ENCODE data around the gene PELI1.

Gene PELI1

DNA sequence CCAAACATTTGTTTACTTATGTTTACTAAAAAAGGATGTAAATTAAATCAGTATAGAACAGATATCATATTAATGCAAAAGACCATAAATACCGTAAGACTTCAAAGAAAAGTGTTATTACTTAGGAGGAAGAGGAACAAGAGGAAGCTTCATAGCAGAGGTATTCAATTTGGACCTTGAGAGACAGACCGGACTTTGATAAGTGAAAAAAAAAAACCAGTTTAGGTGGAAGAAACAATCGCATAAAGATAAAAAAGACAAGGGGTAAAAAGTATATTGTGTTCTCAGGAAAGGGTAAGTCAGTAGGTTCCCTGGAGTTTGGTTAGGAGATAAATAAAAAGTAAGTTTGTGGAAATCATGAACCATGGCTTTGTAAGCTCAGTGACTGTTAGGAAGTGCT is 17.6 kb downstream of the PELI1 start:
- H3K4me3 ChIP-seq (ENCODE audit: low read depth, low read length): no peak overlapping the region
- H3K9me3 ChIP-seq (ENCODE audit: control insufficient read depth, insufficient read depth, low read depth, low read length): no peaks in the 10 kb centered on the region
- ChIA-PET POLR2A (no interaction called here), CTCF (interaction anchor here (0.6 kb wide), 1 partner anchor 9 kb away, joined by 3 read pairs; no protein-coding TSS in a partner anchor)
- TF ChIP-seq ZNF654 (tag by site-specific recombination; IDR thresholded peaks at IDR 0.05; ENCODE audit: low read depth) (no peak), BCL11A (tag by site-specific recombination; IDR thresholded peaks at IDR 0.05; ENCODE audit: low read depth) (no peak), GLIS2 (tag by site-specific recombination; IDR thresholded peaks at IDR 0.05) (no peak), FEZF1 (tag by site-specific recombination; IDR thresholded peaks at IDR 0.05) (no peak), BCL11B (tag by site-specific recombination; IDR thresholded peaks at IDR 0.05; ENCODE audit: low read depth) (no peak), ZFP41 (tag by site-specific recombination; IDR thresholded peaks at IDR 0.05; ENCODE audit: borderline replicate concordance) (no peak), ZNF544 (tag by site-specific recombination; IDR thresholded peaks at IDR 0.05) (no peak), ZNF174 (tag by site-specific recombination; IDR thresholded peaks at IDR 0.05) (no peak), ZNF843 (tag by site-specific recombination; IDR thresholded peaks at IDR 0.05) (no peak), ZNF155 (tag by site-specific recombination; IDR thresholded peaks at IDR 0.05) (no peak), ZBTB48 (tag by site-specific recombination; IDR thresholded peaks at IDR 0.05) (no peak)
- TF ChIP-seq, protein P1, sequence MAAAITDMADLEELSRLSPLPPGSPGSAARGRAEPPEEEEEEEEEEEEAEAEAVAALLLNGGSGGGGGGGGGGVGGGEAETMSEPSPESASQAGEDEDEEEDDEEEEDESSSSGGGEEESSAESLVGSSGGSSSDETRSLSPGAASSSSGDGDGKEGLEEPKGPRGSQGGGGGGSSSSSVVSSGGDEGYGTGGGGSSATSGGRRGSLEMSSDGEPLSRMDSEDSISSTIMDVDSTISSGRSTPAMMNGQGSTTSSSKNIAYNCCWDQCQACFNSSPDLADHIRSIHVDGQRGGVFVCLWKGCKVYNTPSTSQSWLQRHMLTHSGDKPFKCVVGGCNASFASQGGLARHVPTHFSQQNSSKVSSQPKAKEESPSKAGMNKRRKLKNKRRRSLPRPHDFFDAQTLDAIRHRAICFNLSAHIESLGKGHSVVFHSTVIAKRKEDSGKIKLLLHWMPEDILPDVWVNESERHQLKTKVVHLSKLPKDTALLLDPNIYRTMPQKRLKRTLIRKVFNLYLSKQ (tag by site-specific recombination; IDR thresholded peaks at IDR 0.05; ENCODE audit: borderline replicate concordance): no peak
- H3K36me3 ChIP-seq (ENCODE audit: control insufficient read depth in 2 of 2, insufficient read depth in 1 of 2, low read length in 2 of 2): no peaks in the 10 kb centered on the region
- no peak overlapping the region for H3K27ac ChIP-seq (ENCODE audit: extremely low read depth, low read depth, low read length)
- H3K4me1 ChIP-seq (ENCODE audit: control insufficient read depth, insufficient read depth, low read length): no peaks in the 10 kb centered on the region; the same call in 1 of the 2 replicates

DNA sequence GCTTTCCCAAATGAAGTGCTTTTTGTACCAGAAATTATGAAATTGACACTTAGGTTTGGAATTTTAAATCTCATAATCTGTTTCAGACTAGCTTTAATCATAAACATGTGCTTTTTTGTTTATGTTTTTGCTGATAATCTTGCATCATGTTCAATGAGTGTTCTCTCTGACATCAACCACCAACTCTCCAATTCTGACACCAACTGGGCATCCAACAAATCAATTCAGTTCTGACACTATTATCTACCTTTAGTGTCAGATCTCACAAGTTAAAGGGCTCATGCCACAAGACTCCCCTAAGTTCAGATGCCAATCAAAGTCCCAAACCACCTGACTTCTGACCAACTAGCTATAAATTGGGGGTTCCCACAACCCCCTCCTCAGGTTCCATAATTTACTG is 19.6 kb downstream of the PELI1 start:
- TF ChIP-seq, protein P2, sequence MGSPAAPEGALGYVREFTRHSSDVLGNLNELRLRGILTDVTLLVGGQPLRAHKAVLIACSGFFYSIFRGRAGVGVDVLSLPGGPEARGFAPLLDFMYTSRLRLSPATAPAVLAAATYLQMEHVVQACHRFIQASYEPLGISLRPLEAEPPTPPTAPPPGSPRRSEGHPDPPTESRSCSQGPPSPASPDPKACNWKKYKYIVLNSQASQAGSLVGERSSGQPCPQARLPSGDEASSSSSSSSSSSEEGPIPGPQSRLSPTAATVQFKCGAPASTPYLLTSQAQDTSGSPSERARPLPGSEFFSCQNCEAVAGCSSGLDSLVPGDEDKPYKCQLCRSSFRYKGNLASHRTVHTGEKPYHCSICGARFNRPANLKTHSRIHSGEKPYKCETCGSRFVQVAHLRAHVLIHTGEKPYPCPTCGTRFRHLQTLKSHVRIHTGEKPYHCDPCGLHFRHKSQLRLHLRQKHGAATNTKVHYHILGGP (tag by site-specific recombination; IDR thresholded peaks at IDR 0.05): no peak
- TF ChIP-seq GFI1B (tag by site-specific recombination; IDR thresholded peaks at IDR 0.05): no peak
- Histone ChIP-seq H3K9me3 (ENCODE audit: control insufficient read depth, insufficient read depth, low read depth, low read length) (no peaks in the 10 kb centered on the region), H3K27ac (ENCODE audit: extremely low read depth, low read depth, low read length) (no peak overlapping the region), H3K36me3 (ENCODE audit: control insufficient read depth in 2 of 2, insufficient read depth in 1 of 2, low read length in 2 of 2) (no peaks in the 10 kb centered on the region), H3K4me3 (ENCODE audit: low read depth, low read length) (no peak overlapping the region), H3K4me1 (ENCODE audit: control insufficient read depth, insufficient read depth, low read length) (peaks cover 10% of the 10 kb centered on the region)
- POLR2A ChIA-PET: interaction anchor here (0.9 kb wide), 1 partner anchor 10 kb away, joined by 3 read pairs; no protein-coding TSS in a partner anchor
- CTCF ChIA-PET: interaction anchor here (0.6 to 0.8 kb wide), 3 partner anchors 19 to 207 kb away, joined by 3 read pairs; no protein-coding TSS in a partner anchor

DNA sequence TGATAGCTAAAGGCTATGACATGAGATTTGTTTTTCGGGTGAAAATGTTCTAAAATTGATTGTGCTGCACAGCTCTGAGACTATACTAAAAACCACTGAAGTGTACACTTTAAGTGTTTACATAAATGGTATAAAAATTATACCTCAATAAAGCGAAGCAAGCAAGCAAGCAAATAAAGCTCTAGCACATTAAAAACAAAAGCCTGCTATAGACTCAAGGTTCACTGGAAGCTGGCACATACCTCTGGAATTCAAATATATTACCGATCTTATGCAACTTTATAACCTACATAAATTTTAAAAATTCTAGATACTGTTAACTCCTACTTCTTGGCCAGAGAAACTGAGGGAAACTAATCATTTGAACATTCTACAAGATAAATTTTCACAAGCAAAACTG is 20.1 kb downstream of the PELI1 start:
- Histone ChIP-seq H3K9me3 (ENCODE audit: control insufficient read depth, insufficient read depth, low read depth, low read length) (no peaks in the 10 kb centered on the region), H3K36me3 (ENCODE audit: control insufficient read depth in 2 of 2, insufficient read depth in 1 of 2, low read length in 2 of 2) (no peaks in the 10 kb centered on the region), H3K27ac (ENCODE audit: extremely low read depth, low read depth, low read length) (no peak overlapping the region), H3K4me3 (ENCODE audit: low read depth, low read length) (no peak overlapping the region), H3K4me1 (ENCODE audit: control insufficient read depth, insufficient read depth, low read length) (peaks cover 10% of the 10 kb centered on the region)
- ChIA-PET CTCF (interaction anchor here (0.6 to 0.8 kb wide), 3 partner anchors 19 to 207 kb away, joined by 3 read pairs; no protein-coding TSS in a partner anchor), POLR2A (interaction anchor here (0.9 kb wide), 1 partner anchor 11 kb away, joined by 3 read pairs; no protein-coding TSS in a partner anchor)
- TF ChIP-seq ZBTB6 (tag by site-specific recombination; IDR thresholded peaks at IDR 0.05) (no peak), ZFP37 (tag by site-specific recombination; IDR thresholded peaks at IDR 0.05) (no peak), ZSCAN4 (tag by site-specific recombination; IDR thresholded peaks at IDR 0.05) (no peak), SP2 (tag by site-specific recombination; IDR thresholded peaks at IDR 0.05) (no peak), ZNF660 (tag by site-specific recombination; IDR thresholded peaks at IDR 0.05) (no peak), KLF1 (tag by site-specific recombination; IDR thresholded peaks at IDR 0.05) (no peak), ZNF311 (tag by site-specific recombination; IDR thresholded peaks at IDR 0.05; ENCODE audit: borderline replicate concordance) (no peak), ZBTB1 (tag by site-specific recombination; IDR thresholded peaks at IDR 0.05) (no peak), PRDM10 (tag by site-specific recombination; IDR thresholded peaks at IDR 0.05) (no peak), ZNF830 (tag by site-specific recombination; IDR thresholded peaks at IDR 0.05; ENCODE audit: low read depth) (no peak)
